ENCODE results near the gene DVL3. TPM values are rescaled to one million over a fixed set of nuclear protein-coding genes. Genes with fewer than 3 reads are reported as not detected.

The DVL3 gene
- total RNA-seq, 2 donors from 2014 or later: 50.5 to 102 TPM

DNA sequence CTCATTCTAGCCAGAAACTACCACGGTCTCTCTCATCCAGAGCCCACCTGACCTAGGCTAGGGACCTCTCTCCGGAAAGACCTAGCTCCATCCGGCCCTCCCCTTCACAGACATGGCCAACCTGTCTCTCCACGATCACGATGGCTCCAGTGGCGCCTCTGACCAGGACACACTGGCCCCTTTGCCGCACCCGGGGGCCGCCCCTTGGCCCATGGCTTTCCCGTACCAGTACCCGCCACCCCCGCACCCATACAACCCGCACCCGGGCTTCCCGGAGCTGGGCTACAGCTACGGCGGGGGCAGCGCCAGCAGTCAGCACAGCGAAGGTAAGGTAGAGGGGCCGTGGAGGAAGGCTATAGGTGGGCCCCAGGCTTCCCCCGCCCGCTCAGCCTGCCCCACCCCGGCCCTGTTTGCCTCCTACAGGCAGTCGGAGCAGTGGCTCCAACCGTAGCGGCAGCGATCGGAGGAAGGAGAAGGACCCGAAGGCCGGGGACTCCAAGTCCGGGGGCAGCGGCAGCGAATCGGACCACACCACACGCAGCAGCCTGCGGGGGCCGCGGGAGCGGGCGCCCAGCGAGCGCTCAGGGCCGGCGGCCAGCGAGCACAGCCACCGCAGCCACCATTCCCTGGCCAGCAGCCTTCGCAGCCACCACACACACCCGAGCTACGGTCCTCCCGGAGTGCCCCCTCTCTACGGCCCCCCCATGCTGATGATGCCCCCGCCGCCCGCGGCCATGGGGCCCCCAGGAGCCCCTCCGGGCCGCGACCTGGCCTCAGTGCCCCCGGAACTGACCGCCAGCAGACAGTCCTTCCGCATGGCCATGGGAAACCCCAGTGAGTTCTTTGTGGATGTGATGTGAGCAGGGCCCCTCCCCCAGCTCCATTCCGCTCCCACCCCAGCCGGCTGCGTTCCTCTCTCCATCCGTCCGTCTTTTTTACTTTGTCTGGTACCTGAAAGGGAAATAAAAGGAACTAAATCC is 15.0 kb downstream of the DVL3 start:
- H3K4me3 ChIP-seq: no peak overlapping the region
- H3K27ac ChIP-seq: no peak overlapping the region
- peaks cover 66% of the 10 kb centered on the region for H3K36me3 ChIP-seq
- peaks cover 0 to 5% of the 10 kb centered on the region in 2 donors for H3K4me1 ChIP-seq (ENCODE audit: control insufficient read depth in 1 of 2, low read depth in 2 of 2)
- no peak for TF ChIP-seq CTCF (IDR thresholded peaks at IDR 0.05)
- no peak for ATAC-seq (ENCODE audit: insufficient number of reproducible peaks, low FRiP score, low read depth)
- no peak for DNase-seq (ENCODE audit: low spot score)
- H3K27me3 ChIP-seq (replicated peaks; ENCODE audit: insufficient read depth): no peaks in the 10 kb centered on the region
- H3K9me3 ChIP-seq: no peaks in the 10 kb centered on the region

GRCh38 chr3:184171562-184171961 is 16.4 kb downstream of the DVL3 start:
- H3K4me1 ChIP-seq (ENCODE audit: control insufficient read depth in 1 of 2, low read depth in 2 of 2): peaks cover 9 to 17% of the 10 kb centered on the region in 2 donors
- no peaks in the 10 kb centered on the region for H3K27me3 ChIP-seq (replicated peaks; ENCODE audit: insufficient read depth)
- DNase-seq (ENCODE audit: low spot score) (no peak), ATAC-seq (ENCODE audit: insufficient number of reproducible peaks, low FRiP score, low read depth) (no peak)
- no peaks in the 10 kb centered on the region for H3K9me3 ChIP-seq
- peaks cover 53% of the 10 kb centered on the region for H3K36me3 ChIP-seq
- no peak overlapping the region for H3K4me3 ChIP-seq
- TF ChIP-seq CTCF (IDR thresholded peaks at IDR 0.05): no peak
- no peak overlapping the region for H3K27ac ChIP-seq

DNA sequence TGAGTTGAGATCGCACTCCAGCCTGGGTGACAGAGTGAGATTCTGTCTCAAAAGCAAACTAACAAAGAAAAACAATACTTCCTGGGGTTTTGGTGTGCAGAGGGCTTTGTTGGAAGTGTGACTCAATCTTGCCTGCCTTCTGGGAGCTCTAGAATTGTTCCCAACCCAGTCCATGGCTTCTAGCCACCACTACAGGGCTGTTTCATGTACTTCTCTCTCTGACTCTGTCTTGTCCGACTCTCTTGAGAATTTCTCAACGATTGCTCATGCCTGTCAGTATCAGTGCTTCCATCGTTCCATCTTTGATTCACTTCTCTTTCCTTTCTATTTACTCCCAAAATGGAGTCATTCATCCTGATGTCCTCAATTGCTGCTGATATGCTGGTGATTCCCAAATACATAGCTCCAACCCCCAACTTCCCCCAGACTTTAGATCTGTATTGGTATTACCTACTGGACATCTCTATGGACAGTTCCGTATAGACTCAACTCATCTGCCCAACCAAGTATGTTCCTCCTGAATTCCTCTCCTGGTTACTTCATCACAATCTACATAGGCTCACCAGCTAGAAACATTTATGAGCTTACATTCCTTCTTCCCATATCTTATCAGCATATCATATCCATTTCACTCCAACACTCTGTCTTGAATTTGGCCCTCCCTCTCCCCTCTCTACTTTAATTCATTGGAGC is 17.6 kb downstream of the DVL3 start:
- ATAC-seq (ENCODE audit: insufficient number of reproducible peaks, low FRiP score, low read depth) (no peak), DNase-seq (ENCODE audit: low spot score) (no peak)
- H3K27ac ChIP-seq: no peak overlapping the region
- H3K4me3 ChIP-seq: no peak overlapping the region
- no peak for TF ChIP-seq CTCF (IDR thresholded peaks at IDR 0.05)
- no peaks in the 10 kb centered on the region for H3K9me3 ChIP-seq
- peaks cover 21 to 30% of the 10 kb centered on the region in 2 donors for H3K4me1 ChIP-seq (ENCODE audit: control insufficient read depth in 1 of 2, low read depth in 2 of 2)
- H3K27me3 ChIP-seq (replicated peaks; ENCODE audit: insufficient read depth): no peaks in the 10 kb centered on the region
- peaks cover 51% of the 10 kb centered on the region for H3K36me3 ChIP-seq

DNA sequence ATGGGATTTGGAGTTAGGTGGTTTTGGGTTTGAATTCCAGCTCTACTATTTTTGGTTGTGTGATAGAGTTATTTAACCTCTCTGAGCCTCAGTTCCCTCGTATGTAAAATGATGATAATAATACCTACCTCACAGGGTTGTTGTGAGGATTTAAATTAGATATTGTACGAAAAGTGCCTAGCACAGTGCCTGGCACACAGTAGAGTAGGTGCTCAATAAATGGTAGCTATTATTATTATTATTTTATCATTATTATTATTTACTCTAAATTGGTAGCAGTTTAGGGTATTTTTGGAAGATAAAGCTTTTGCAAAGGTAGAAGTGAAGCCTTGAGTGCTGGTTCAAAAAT is 18.2 kb downstream of the DVL3 start:
- Histone ChIP-seq H3K36me3 (peaks cover 49% of the 10 kb centered on the region), H3K4me1 (ENCODE audit: control insufficient read depth in 1 of 2, low read depth in 2 of 2) (peaks cover 24 to 30% of the 10 kb centered on the region in 2 donors), H3K27ac (no peak overlapping the region)

More for the DNA sequence above, 18.2 kb downstream of the DVL3 start:
- Histone ChIP-seq H3K9me3 (no peaks in the 10 kb centered on the region), H3K4me3 (no peak overlapping the region), H3K27me3 (replicated peaks; ENCODE audit: insufficient read depth) (no peaks in the 10 kb centered on the region)
- DNase-seq (ENCODE audit: low spot score) (no peak), ATAC-seq (ENCODE audit: insufficient number of reproducible peaks, low FRiP score, low read depth) (no peak)
- no peak for TF ChIP-seq CTCF (IDR thresholded peaks at IDR 0.05)

Measured in thoracic aorta (tissue), 2 donors.